Heart left ventricle (tissue), 13 donors: Measurements from ENCODE around the gene ARHGAP24.
"Not testable (repeated sequence)": the region's sequence is repeated elsewhere in the genome, so short reads cannot be mapped to it uniquely, and the experiment has no call there.

Source experiments
- POLR2A ChIP-seq, 2 donors: fragments of 450-650 bp; IDR thresholded peaks; one replicate each; pipeline ENCODE4 v1.6.1; 2017; ENCODE audit warnings: antibody characterized with exemption in 2 of 2, mild to moderate bottlenecking in 2 of 2, moderate library complexity in 2 of 2
- TF ChIP-seq, protein P1 (sequence below), 12 donors: fragments of 200-600 bp; sonication (generic) in 4 of 12; IDR thresholded peaks; one replicate each; pipeline versions ENCODE4 v1.5.0 to v1.8.0; 2018 to 2022; ENCODE audit warnings: antibody characterized with exemption in 12 of 12, mild to moderate bottlenecking in 5 of 12
- donor health status: ischemic (EF 13 %, LVEDD 7.1; RV severe dilation, severe dysfunction).
- donor health status: DM: no; HTN: yes; CAD: no.
- donor health status: DM: no; HTN: no; CAD: no.
- donor health status: ischemic (EF 25% LVEDD 6.9; RV normal size, moderate dysfunction).
- donor health status: ischemic (EF 25% LVEDD 5.7; RV mildly dilated, moderate dysfunction).
- donor health status: ischemic (EF 35%, LVEDD 5.7; RV mildly dilated, moderate dysfunction).
- donor health status: nonischemic (EF 11% LVEDD 7.7; RV severe dilation, severe dysfunction).
- donor health status: DM: yes; HTN: yes; CAD: no.
- donor health status: PGD.
- donor health status: ischemic (EF 29% LVEDD 5.4; RV normal size, mild dysfunction).
- donor health status: nonischemic (EF 23%, LVEDD 6.1; RV moderate dilation, normal function).

- TF ChIP-seq, protein P1, sequence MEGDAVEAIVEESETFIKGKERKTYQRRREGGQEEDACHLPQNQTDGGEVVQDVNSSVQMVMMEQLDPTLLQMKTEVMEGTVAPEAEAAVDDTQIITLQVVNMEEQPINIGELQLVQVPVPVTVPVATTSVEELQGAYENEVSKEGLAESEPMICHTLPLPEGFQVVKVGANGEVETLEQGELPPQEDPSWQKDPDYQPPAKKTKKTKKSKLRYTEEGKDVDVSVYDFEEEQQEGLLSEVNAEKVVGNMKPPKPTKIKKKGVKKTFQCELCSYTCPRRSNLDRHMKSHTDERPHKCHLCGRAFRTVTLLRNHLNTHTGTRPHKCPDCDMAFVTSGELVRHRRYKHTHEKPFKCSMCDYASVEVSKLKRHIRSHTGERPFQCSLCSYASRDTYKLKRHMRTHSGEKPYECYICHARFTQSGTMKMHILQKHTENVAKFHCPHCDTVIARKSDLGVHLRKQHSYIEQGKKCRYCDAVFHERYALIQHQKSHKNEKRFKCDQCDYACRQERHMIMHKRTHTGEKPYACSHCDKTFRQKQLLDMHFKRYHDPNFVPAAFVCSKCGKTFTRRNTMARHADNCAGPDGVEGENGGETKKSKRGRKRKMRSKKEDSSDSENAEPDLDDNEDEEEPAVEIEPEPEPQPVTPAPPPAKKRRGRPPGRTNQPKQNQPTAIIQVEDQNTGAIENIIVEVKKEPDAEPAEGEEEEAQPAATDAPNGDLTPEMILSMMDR (IDR thresholded peaks at IDR 0.05): not testable (repeated sequence)
- TF ChIP-seq POLR2A (IDR thresholded peaks at IDR 0.05): not testable (repeated sequence)
These were observed 43.6 kb downstream of the ARHGAP24 start for GRCh38 chr4:85518526-85518925.
